ENCODE results near the gene NR1H2. TPM values are rescaled to one million over a fixed set of nuclear protein-coding genes. Genes with fewer than 3 reads are reported as not detected.
"Not testable (repeated sequence)": the region's sequence is repeated elsewhere in the genome, so short reads cannot be mapped to it uniquely, and the experiment has no call there.

The NR1H2 gene
- total and polyA plus RNA-seq, 10 of the 15 experiments (the other 5 are each of a cell fraction or from before 2014, with no cell fraction given) = 0.05 to 54.2 (median 35.1) TPM

DNA sequence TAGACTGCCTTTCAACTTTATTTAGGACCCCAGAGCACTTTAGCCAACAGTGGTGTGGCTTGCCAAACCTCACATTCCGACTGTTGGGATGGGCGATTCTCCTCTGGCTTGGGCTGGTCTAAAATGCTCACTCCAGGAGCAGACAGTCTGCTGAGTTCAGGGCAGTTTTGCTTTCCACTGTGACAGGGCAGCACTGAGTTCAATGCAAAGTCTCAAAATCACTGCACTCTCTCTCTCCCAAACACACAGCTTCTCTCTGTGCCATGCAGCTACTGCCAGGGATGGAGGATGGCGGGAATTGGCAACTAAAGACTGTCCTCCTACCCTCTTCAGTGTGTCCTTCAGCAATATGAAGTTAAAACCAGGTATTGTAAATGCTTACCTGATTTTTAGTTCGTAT, 24.0 kb upstream of the NR1H2 start (continued):
- TF ChIP-seq, protein P1, sequence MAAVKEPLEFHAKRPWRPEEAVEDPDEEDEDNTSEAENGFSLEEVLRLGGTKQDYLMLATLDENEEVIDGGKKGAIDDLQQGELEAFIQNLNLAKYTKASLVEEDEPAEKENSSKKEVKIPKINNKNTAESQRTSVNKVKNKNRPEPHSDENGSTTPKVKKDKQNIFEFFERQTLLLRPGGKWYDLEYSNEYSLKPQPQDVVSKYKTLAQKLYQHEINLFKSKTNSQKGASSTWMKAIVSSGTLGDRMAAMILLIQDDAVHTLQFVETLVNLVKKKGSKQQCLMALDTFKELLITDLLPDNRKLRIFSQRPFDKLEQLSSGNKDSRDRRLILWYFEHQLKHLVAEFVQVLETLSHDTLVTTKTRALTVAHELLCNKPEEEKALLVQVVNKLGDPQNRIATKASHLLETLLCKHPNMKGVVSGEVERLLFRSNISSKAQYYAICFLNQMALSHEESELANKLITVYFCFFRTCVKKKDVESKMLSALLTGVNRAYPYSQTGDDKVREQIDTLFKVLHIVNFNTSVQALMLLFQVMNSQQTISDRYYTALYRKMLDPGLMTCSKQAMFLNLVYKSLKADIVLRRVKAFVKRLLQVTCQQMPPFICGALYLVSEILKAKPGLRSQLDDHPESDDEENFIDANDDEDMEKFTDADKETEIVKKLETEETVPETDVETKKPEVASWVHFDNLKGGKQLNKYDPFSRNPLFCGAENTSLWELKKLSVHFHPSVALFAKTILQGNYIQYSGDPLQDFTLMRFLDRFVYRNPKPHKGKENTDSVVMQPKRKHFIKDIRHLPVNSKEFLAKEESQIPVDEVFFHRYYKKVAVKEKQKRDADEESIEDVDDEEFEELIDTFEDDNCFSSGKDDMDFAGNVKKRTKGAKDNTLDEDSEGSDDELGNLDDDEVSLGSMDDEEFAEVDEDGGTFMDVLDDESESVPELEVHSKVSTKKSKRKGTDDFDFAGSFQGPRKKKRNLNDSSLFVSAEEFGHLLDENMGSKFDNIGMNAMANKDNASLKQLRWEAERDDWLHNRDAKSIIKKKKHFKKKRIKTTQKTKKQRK (IDR thresholded peaks at IDR 0.05; ENCODE audit: low read depth, low read length) = no peak
- TF ChIP-seq HDGF (IDR thresholded peaks at IDR 0.05) = no peak
- no peak for TF ChIP-seq JUND (IDR thresholded peaks at IDR 0.05; ENCODE audit: low read depth, low read length)
- no peak for TF ChIP-seq PAX8 (IDR thresholded peaks at IDR 0.05)
- TF ChIP-seq, protein P2, sequence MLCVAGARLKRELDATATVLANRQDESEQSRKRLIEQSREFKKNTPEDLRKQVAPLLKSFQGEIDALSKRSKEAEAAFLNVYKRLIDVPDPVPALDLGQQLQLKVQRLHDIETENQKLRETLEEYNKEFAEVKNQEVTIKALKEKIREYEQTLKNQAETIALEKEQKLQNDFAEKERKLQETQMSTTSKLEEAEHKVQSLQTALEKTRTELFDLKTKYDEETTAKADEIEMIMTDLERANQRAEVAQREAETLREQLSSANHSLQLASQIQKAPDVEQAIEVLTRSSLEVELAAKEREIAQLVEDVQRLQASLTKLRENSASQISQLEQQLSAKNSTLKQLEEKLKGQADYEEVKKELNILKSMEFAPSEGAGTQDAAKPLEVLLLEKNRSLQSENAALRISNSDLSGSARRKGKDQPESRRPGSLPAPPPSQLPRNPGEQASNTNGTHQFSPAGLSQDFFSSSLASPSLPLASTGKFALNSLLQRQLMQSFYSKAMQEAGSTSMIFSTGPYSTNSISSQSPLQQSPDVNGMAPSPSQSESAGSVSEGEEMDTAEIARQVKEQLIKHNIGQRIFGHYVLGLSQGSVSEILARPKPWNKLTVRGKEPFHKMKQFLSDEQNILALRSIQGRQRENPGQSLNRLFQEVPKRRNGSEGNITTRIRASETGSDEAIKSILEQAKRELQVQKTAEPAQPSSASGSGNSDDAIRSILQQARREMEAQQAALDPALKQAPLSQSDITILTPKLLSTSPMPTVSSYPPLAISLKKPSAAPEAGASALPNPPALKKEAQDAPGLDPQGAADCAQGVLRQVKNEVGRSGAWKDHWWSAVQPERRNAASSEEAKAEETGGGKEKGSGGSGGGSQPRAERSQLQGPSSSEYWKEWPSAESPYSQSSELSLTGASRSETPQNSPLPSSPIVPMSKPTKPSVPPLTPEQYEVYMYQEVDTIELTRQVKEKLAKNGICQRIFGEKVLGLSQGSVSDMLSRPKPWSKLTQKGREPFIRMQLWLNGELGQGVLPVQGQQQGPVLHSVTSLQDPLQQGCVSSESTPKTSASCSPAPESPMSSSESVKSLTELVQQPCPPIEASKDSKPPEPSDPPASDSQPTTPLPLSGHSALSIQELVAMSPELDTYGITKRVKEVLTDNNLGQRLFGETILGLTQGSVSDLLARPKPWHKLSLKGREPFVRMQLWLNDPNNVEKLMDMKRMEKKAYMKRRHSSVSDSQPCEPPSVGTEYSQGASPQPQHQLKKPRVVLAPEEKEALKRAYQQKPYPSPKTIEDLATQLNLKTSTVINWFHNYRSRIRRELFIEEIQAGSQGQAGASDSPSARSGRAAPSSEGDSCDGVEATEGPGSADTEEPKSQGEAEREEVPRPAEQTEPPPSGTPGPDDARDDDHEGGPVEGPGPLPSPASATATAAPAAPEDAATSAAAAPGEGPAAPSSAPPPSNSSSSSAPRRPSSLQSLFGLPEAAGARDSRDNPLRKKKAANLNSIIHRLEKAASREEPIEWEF (IDR thresholded peaks at IDR 0.05; ENCODE audit: insufficient replicate concordance, low read depth, low read length) = no peak
- TF ChIP-seq DPF2 (IDR thresholded peaks at IDR 0.05) = no peak

- in situ Hi-C loops (cut with MboI) (loop anchor here (10.0 kb wide), 1 partner anchor 541 kb away; no protein-coding TSS in a partner anchor), intact Hi-C loops (cut with micrococcal nuclease; ENCODE audit: unreplicated experiment) (loop anchor here (10.0 kb wide), 2 partner anchors 181 to 541 kb away; no protein-coding TSS in a partner anchor)
- H3K4me2 ChIP-seq (ENCODE audit: control insufficient read depth, insufficient read depth); H3K9me3 ChIP-seq (replicated peaks; ENCODE audit: control insufficient read depth, insufficient read depth, low read length); DNase-seq (ENCODE audit: low read depth, low spot score); BruUV-seq (replicated peaks); H3K4me3 ChIP-seq; H3K9ac ChIP-seq (ENCODE audit: control insufficient read depth, insufficient read depth, low read length); H3K27me3 ChIP-seq (replicated peaks in 1 of 2; ENCODE audit: control insufficient read depth in 2 of 2, insufficient read depth in 2 of 2, low read length in 1 of 2); POLR2A ChIA-PET; FAIRE-seq; ATAC-seq; H2AFZ ChIP-seq (ENCODE audit: control insufficient read depth, low read depth, low read length); H4K20me1 ChIP-seq (ENCODE audit: control insufficient read depth, insufficient read depth); H3K79me2 ChIP-seq (ENCODE audit: control insufficient read depth, insufficient read depth, low read length); H3K36me3 ChIP-seq (ENCODE audit: control insufficient read depth in 2 of 2, insufficient read depth in 2 of 2, low read length in 1 of 2); H3K27ac ChIP-seq (ENCODE audit: control insufficient read depth, insufficient read depth): not testable (repeated sequence)
- ChIA-PET CTCF (interaction anchor here (2.0 to 3.0 kb wide), 3 partner anchors 13 to 107 kb away, joined by 6 to 13 read pairs (median 7); no protein-coding TSS in a partner anchor), RAD21 (ENCODE audit: unreplicated experiment) (interaction anchor here (0.7 to 4.0 kb wide), 4 partner anchors 12 to 203 kb away, joined by 3 to 17 read pairs (median 4); partner anchors contain the start of gene KCNC3), SMC1A (ENCODE audit: uncharacterized antibody, unreplicated experiment) (interaction anchor here (1.0 to 1.6 kb wide), 4 partner anchors 13 to 158 kb away, joined by 3 to 4 read pairs (median 4); no protein-coding TSS in a partner anchor)
- 90% methylated on average over 7 of the region's 7 CpGs for WGBS (ENCODE audit: insufficient coverage, insufficient replicate concordance, low lambda C conversion rate, missing lambda C conversion rate)
- H3K4me1 ChIP-seq (ENCODE audit: control insufficient read depth, insufficient read depth, low read length) = peaks cover 29% of the 10 kb centered on the region
These were observed 22.8 kb upstream of the NR1H2 start for GRCh38 chr19:50353487-50353880.

Measured in GM12878 (cell line).